AML-193 (cell line): ENCODE measurements around the gene PADI2.
A peak's percentile ranks its signal among the peaks of the same experiment; 100 is the strongest.

ENCODE experiments used
- DNase-seq, 2 experiments: peaks; one replicate each; lab custom pipeline; 2025; lab: John Stamatoyannopoulos, UW

PADI2 gene

DNA sequence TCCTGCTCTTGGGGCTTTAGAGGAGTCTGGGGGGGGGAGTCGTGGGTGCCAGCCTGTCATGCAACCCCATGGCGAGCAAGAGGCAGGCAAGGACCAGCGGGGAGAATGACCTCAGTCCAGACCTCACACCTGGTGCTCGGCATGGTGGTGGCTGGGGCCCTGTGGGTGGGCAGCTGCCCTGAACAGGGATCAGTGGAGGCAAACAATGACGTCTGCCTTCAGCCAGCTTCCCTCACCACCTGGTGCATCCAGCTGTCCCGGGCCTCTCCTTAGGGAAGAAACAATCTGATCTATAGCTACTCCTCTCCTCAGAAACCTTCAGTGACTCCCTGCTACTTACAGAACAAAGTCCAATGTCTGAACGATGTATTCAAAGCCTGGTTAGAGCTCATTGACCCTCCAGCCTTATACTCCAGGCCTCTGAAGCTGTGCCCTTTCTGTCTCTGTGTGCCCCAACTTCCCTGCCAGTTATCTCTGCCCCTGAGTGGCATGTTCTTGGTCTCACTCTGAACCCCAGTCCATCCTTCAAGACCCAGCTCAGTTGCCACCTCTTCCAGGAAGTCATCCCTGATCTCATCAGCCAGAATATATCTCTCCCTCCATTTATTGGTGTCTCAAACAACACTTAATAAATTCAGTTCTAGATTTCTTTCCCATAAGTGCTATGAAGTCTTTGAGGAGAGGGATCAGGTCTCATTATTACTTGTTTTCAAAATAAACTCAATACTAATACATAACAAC is 6.6 kb downstream of the PADI2 start:
- DNase-seq: no peak

DNA sequence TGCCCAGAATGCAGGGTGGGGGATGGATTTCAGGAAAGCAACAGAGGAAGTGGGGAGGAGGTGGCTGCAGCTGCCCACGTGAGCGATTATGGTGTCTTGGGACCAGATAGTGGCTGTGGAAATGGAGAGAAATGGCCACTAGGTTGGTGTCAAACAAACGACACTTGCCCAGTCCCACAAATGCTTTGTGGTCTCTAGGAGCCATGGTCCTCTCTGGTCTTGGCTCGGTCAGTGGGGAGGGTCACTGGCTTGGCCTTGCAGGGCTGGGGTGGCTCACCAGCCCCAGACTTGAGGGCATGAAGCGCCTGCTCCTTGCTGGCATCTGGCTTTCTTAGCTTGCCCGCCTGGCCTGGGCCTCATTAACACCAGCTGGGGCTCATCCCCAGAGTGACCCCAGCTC is 7.2 kb downstream of the PADI2 start:
- no peak for DNase-seq

DNA sequence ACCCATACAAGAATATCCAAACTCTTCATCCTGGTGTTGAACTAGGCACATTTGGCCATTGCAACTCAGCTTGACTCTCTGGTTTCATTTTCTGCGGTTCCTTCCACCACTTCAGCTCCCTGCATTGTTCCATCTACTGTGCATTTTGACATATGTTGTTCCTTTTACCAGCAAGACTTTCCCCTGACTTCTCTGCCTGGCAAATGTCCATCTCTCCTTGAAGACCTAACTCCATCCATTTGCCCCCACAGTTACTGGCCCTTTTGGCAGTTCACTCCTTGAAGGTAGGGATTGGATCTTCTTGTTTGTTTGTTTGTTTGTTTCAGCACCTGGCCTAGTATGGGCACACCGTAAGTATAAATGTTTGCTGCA is 8.7 kb downstream of the PADI2 start:
- no peak for DNase-seq

DNA sequence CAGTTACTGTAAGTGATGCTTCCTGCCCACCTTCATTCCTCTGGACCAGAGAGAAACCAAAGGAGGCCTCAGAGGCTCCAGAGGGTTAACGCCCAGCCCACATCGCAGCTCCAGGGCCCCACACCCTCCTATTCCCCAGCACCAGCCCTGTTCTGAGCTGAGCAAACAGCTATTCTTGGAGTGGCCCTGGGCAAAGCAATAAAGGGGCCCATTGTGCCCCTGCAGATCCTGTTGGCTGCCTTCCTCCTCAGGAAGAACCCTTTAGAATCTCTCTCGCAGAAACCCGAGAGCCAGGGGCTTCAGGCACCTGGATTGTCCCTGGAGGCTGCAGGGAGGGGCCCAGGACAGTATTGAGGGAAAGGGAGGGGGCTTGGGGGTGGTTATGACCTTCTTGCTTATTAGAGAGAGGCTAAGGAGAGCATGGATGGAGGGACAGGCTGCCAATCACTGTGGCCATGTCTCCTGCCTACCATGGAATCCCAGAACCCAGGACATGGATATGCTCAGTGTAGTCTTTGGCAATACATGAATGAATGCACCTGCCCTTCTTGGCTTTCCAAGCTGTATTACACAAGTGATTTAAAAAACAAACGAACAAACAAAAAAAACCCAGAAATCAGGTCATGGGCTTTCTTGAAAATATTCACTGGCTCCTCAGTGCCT is 9.2 kb downstream of the PADI2 start:
- DNase-seq: no peak

DNA sequence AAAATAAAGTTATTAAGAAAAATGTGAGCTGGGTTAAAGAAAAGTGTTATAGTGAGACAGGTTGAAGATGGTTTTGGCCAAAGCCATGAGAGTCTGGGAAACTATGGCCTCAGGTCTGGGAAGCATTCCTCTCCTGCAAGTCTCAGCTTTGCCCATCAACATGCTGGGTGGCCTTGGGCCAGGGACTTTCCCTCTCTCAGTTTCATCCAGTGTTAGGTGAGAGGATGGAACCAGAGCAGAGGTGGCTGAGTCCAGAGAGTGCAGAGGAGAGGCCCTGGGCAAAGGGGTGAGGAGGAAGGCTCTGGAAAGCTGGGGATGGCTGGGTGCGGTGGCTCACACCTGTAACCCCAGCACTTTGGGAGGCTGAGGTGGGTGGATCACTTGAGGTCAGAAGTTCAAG is 10.5 kb downstream of the PADI2 start:
- DNase-seq: no peak

DNA sequence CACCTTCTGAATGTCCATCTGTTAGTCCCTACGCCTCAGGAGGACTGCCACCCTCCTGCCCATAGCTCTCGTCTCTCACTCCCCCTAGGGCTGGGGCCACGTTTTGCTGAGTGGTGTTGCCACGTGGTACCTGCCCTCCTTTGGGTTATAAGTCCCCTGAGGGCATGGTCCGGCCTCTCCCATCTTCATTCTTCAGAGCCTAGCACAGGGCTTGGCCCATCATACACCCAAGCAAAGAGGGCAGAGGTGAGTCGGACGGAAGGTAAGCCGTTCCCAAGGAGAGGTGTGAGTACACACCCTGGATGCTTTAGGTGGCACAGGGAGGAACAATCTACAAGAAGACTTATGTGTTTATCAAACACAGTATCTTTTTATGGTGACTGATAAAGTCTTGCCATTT is 10.9 kb downstream of the PADI2 start:
- no peak for DNase-seq

DNA sequence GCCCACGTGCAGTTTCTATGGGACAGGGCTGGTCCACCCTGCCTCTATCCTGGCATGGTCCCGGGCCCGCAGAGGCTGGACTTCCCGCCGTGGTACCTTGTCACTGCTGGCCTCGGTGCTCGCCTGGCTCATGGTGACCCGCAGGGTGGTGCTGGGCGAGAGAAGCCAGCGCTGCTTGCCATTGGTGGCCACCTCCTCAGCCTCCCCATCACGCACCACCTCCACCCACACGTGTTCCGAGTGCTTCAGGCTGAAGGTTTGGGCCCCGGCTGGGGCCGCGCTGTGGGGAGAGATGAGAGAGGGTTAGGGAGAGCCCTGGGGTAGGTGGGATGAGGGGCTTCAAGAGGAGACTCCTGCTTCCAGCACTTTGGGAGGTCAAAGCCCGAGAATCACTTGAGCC is 14.5 kb downstream of the PADI2 start:
- no peak for DNase-seq

DNA sequence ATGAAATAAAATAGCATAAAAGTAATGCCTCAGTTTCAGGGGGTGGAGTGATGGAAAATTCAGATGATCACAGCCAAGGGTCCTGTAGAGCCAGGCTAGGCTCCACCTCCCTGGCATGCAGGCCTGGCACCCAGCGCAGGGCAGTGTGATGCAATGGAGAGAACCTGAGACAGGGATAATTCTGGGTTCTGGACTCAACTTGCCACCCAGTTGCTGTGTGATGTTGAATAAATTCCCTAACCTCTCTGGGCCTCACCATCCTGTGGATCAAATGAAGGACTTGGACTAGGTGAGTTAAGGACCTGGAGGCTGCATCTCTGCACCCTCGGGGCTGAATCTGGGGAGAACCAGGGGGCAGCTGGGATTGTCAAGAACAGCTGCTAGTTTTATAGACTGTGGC is 17.0 kb downstream of the PADI2 start:
- DNase-seq: no peak

DNA sequence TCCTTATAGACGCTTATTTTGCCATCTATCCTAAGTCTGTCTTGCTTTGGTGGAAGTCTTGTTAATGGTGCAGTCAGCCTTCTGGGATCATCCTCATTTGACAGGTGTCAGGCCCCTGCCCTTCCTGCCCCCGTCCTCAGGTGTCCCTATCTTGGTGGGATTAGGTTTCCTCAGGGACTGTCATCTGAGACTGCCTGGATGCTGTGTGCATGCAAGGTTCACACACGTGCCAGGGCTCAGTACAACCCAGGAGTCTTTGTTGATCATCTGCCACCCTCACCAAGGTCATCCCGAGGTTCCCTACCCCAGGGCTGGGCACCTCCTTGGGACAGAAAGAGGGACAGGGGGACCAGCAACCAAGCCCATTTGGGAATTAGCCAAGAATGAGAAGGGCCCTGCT is 18.0 kb downstream of the PADI2 start:
- no peak for DNase-seq

DNA sequence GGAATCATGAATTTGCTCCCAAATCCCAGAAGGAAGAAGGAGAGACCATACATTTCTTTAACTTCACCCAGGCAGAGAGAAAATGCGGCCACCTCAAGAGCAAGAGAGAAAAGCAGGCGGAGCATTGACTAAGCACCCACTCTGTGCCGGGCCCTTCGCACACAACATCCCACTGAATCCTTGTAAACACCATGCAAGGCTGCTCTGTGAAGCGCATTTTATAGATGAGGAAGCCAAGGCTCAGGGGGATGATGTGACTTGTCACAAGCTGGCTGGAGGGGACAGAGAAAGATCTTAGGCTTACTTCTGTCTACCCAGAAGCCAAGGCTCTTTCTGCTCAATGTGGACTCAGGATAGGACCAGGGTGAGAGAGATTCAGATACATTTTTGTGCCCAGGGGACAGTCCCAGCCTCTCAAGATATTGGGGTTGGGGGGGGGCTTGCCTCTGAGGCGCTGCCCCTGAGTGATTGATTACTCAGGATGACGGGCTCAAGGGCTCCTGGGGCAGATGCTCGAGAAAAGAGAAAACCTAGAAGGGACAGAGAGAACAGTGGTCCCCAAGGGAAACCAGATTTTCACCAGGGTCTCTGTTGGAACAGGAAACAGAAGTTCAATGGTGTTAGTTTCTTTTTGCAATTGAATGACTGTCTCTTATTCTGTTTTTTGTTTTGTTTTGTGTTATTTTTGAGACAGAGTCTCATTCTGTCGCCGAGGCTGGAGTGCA is 19.5 kb downstream of the PADI2 start:
- no peak for DNase-seq

- DNase-seq: peak; percentile 82 to 84
Measured at GRCh38 chr1:17098446-17099317, 20.6 kb downstream of the PADI2 start.

DNA sequence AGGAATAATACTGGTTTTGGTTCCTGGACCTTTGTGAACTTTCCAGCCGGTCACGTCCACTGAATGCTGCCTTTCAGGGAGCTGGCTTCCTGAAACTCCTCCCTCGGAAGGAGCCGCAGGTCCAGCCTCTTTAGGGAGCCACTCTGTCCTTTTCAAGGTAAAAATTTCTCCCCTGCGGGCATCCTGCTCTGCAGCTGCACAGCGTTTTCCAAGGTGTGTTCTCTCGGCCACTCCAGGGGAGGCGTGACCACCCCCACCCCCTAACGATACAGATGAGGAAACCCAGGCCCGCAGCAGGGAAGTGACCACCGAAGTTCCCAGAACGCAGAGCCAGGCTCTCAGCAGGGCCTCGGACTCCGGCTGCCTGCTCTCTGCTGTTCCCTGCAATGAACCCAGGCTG is 21.5 kb downstream of the PADI2 start:
- DNase-seq: no peak

DNA sequence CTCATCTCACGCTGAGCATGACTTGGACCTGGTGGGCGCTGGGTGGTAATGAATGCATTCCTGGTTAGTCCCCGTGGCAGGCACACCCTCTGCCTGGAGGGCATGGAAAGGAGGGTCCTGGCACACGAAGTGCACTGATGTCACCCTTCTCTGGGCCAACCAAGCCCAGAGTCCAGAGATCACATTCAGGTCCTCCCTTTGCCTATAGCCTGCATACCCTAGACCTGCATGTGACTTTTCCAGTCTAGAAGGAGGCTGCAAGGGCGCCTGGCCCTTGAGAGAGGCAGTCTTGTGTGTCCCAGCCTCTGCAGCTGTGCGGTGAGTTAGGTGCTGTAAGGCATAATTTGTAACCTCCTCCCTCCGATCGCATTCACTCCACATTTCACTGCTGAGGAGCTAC is 22.1 kb downstream of the PADI2 start:
- no peak for DNase-seq

DNA sequence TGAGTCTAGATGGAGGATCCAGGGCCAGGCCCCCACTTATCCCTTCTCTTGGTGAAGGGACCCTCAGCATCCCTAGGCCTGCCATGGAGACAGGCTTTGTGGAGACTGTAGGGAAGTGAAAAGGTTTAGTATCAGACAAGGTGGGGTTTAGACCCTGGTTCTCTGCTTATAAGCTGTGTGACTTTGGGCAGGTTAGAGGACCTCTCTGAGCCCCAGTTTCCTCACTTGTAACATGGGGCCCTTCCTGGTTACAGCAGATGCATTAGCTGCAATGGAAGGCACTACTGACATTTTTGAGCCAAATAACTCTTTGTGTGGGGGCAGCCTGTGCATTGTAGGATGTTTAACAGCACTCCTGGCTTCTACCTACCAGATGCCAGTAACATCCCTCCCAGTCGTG is 22.7 kb downstream of the PADI2 start:
- no peak for DNase-seq

GRCh38 chr1:17095141-17095540 is 24.1 kb downstream of the PADI2 start:
- DNase-seq: no peak

GRCh38 chr1:17094664-17095063 is 24.6 kb downstream of the PADI2 start:
- DNase-seq: no peak

- no peak for DNase-seq
Measured at GRCh38 chr1:17093822-17094393, 25.3 kb downstream of the PADI2 start.

GRCh38 chr1:17091252-17091651 is 28.0 kb downstream of the PADI2 start:
- no peak for DNase-seq

DNA sequence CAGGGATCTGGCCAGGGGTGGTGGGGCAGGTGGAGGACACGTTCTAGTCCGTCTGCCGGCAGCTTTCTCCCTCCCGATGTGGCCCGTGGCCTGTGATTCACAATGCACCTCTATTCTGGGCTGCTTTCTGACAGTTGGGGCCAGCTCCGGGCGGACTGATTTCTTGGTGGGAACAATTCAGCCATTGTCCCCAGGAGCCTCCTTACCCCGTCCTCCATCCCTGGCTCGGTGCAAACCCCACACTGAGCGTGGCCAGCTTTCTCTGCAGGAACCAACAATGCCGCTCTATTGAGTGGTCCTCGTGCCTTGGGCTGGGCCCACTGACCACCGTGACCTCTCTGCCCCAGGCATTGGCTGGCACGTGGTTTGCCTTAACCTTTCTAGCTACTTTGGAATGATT is 29.7 kb downstream of the PADI2 start:
- no peak for DNase-seq

GRCh38 chr1:17086751-17087150 is 32.5 kb downstream of the PADI2 start:
- DNase-seq: no peak

GRCh38 chr1:17084787-17085186 is 34.5 kb downstream of the PADI2 start:
- no peak for DNase-seq

DNA sequence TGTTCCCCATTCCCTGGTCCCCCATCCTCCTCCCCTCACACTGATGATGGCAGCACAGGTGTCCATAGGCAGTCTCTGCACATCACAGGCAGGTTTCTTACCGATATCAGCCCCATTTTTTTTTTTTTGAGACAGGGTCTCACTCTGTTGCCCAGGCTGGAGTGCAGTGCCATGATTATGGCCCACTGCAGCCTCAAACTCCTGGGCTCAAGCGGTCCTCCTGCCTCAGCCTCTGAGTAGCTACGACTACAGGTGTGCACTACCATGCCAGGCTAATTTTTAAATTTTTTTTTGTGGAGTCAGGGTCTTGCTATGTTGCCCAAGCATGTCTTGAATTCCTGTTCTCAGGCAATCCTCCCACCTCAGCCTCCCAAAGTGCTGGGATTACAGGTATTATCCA is 36.5 kb downstream of the PADI2 start:
- no peak for DNase-seq
